Cardiac muscle cell (in vitro differentiated cells and primary cell): ENCODE data around the gene GSTO1. TPM values are rescaled to one million over a fixed set of nuclear protein-coding genes. Genes with fewer than 3 reads are reported as not detected.
"Not testable (repeated sequence)": the region's sequence is repeated elsewhere in the genome, so short reads cannot be mapped to it uniquely, and the experiment has no call there.

Source experiments
- DNase-seq, 2 donors: peaks; one replicate each; pipeline versions ENCODE4 v3.0.0 to v3.0.0-alpha.2; 2010 to 2017; ENCODE audit warnings: low read depth in 1 of 2, low spot score in 1 of 2
- H3K27ac ChIP-seq: fragments of 200-600 bp; sonication (generic); 2 replicates; pipeline ENCODE4 v1.5.1; 2016
- H3K27me3 ChIP-seq: fragments of 200-600 bp; sonication (generic); 2 replicates; pipeline ENCODE4 v1.6.0; 2016; ENCODE audit warnings: control low read depth
- H3K36me3 ChIP-seq: fragments of 200-600 bp; sonication (generic); 2 replicates; pipeline ENCODE4 v1.5.1; 2016; ENCODE audit warnings: control low read depth
- H3K4me1 ChIP-seq: fragments of 200-600 bp; sonication (generic); 2 replicates; pipeline ENCODE4 v1.8.1; 2017; ENCODE audit warnings: low read depth, mild to moderate bottlenecking, mixed run types
- H3K4me3 ChIP-seq: fragments of 200-600 bp; sonication (generic); 2 replicates; pipeline ENCODE4 v1.5.1; 2016; ENCODE audit warnings: mild to moderate bottlenecking
- H3K9me3 ChIP-seq: fragments of 200-600 bp; sonication (generic); 2 replicates; pipeline ENCODE4 v1.5.1; 2017; ENCODE audit warnings: low read depth, mild to moderate bottlenecking, control low read depth
- CTCF ChIP-seq: IDR thresholded peaks from 2 replicates; pipeline ENCODE4 v1.5.1; 2012; ENCODE audit warnings: low read depth, mild to moderate bottlenecking, low read length
- polyA plus RNA-seq: library from polyadenylated mRNA; unstranded; fragments of >200 nt; fragmentation: Nextera tagmentation; extraction: Ambion mirVana; gene quantifications from 2 replicates; pipeline ENCODE4 v1.2.1, GENCODE V29; 2016
- total RNA-seq: library from RNA; depleted of rRNA; stranded (reverse); fragments of >200 nt; gene quantifications from 2 replicates; pipeline ENCODE4 v1.2.3, GENCODE V29; 2016

GSTO1 gene
- total and polyA plus RNA-seq, 2 experiments from 2014 or later, result 80.5 to 260 TPM

- no peak overlapping the region for H3K4me3 ChIP-seq
- no peaks in the 10 kb centered on the region for H3K4me1 ChIP-seq
- no peak overlapping the region for H3K27ac ChIP-seq
- DNase-seq, result no peak
- H3K36me3 ChIP-seq, result no peaks in the 10 kb centered on the region
- H3K9me3 ChIP-seq, result no peaks in the 10 kb centered on the region
- H3K27me3 ChIP-seq, result no peaks in the 10 kb centered on the region
- TF ChIP-seq CTCF, result no peak
These were observed 20.9 kb upstream of the GSTO1 start for GRCh38 chr10:104233817-104234216.

- Histone ChIP-seq H3K9me3 (no peaks in the 10 kb centered on the region), H3K27me3 (no peaks in the 10 kb centered on the region), H3K4me3 (no peak overlapping the region), H3K27ac (no peak overlapping the region), H3K36me3 (no peaks in the 10 kb centered on the region), H3K4me1 (no peaks in the 10 kb centered on the region)
- no peak for TF ChIP-seq CTCF
- no peak for DNase-seq
These were observed 19.8 kb upstream of the GSTO1 start for GRCh38 chr10:104234934-104235333.

GRCh38 chr10:104235801-104236200, 18.9 kb upstream of the GSTO1 start:
- H3K4me1 ChIP-seq, result no peaks in the 10 kb centered on the region
- no peak overlapping the region for H3K4me3 ChIP-seq
- H3K9me3 ChIP-seq, result no peaks in the 10 kb centered on the region
- no peaks in the 10 kb centered on the region for H3K27me3 ChIP-seq
- no peak for TF ChIP-seq CTCF
- DNase-seq, result no peak
- H3K27ac ChIP-seq, result no peak overlapping the region
- H3K36me3 ChIP-seq, result no peaks in the 10 kb centered on the region

GRCh38 chr10:104240078-104240477, 14.6 kb upstream of the GSTO1 start:
- Histone ChIP-seq H3K27me3 (no peaks in the 10 kb centered on the region), H3K4me1 (no peaks in the 10 kb centered on the region), H3K27ac (no peak overlapping the region), H3K9me3 (no peaks in the 10 kb centered on the region), H3K36me3 (no peaks in the 10 kb centered on the region), H3K4me3 (no peak overlapping the region)
- TF ChIP-seq CTCF, result no peak
- DNase-seq, result no peak

GRCh38 chr10:104242545-104242944, 12.1 kb upstream of the GSTO1 start:
- H3K4me1 ChIP-seq, result no peaks in the 10 kb centered on the region
- no peaks in the 10 kb centered on the region for H3K9me3 ChIP-seq
- no peak overlapping the region for H3K4me3 ChIP-seq
- no peak for DNase-seq
- no peaks in the 10 kb centered on the region for H3K27me3 ChIP-seq
- no peak overlapping the region for H3K27ac ChIP-seq
- TF ChIP-seq CTCF, result no peak
- no peaks in the 10 kb centered on the region for H3K36me3 ChIP-seq

- H3K27ac ChIP-seq, result not testable (repeated sequence)
These were observed 11.7 kb upstream of the GSTO1 start for GRCh38 chr10:104243009-104243408.

More at GRCh38 chr10:104243009-104243408, 11.7 kb upstream of the GSTO1 start:
- H3K27me3 ChIP-seq, H3K36me3 ChIP-seq, DNase-seq, H3K9me3 ChIP-seq, H3K4me3 ChIP-seq, H3K4me1 ChIP-seq: not testable (repeated sequence)
